ENCODE data around the gene MAN1A1.

The MAN1A1 gene

GRCh38 chr6:119200512-119201175, 148.9 kb downstream of the MAN1A1 start:
- H3K4me3 Mint-ChIP-seq: no peak overlapping the region
- TF ChIP-seq CTCF (IDR thresholded peaks at IDR 0.05): no peak
- no peaks in the 10 kb centered on the region for H3K9me3 Mint-ChIP-seq
- no peak for DNase-seq
- peaks cover 20% of the 10 kb centered on the region for H3K4me1 Mint-ChIP-seq
- H3K27ac Mint-ChIP-seq: no peak overlapping the region
- H3K36me3 Mint-ChIP-seq (ENCODE audit: low read depth): peaks cover 34% of the 10 kb centered on the region
- no peaks in the 10 kb centered on the region for H3K27me3 Mint-ChIP-seq (ENCODE audit: low read depth, poor library complexity)

- TF ChIP-seq CTCF (IDR thresholded peaks at IDR 0.05): no peak
- no peak for DNase-seq
- no peaks in the 10 kb centered on the region for H3K27me3 Mint-ChIP-seq (ENCODE audit: low read depth, poor library complexity)
- H3K4me1 Mint-ChIP-seq: peaks cover 20% of the 10 kb centered on the region
- H3K4me3 Mint-ChIP-seq: no peak overlapping the region
- peak overlapping the region; percentile 75 for H3K27ac Mint-ChIP-seq
- H3K9me3 Mint-ChIP-seq: no peaks in the 10 kb centered on the region
- H3K36me3 Mint-ChIP-seq (ENCODE audit: low read depth): peaks cover 28% of the 10 kb centered on the region
Measured at GRCh38 chr6:119197271-119197670, 152.3 kb downstream of the MAN1A1 start.

GRCh38 chr6:119196715-119197114, 152.8 kb downstream of the MAN1A1 start:
- no peaks in the 10 kb centered on the region for H3K9me3 Mint-ChIP-seq
- H3K27ac Mint-ChIP-seq: peak overlapping the region; percentile 47
- peaks cover 20% of the 10 kb centered on the region for H3K4me1 Mint-ChIP-seq
- H3K27me3 Mint-ChIP-seq (ENCODE audit: low read depth, poor library complexity): no peaks in the 10 kb centered on the region
- H3K4me3 Mint-ChIP-seq: no peak overlapping the region
- H3K36me3 Mint-ChIP-seq (ENCODE audit: low read depth): peaks cover 34% of the 10 kb centered on the region
- no peak for DNase-seq
- TF ChIP-seq CTCF (IDR thresholded peaks at IDR 0.05): no peak

GRCh38 chr6:119195848-119196247, 153.7 kb downstream of the MAN1A1 start:
- H3K36me3 Mint-ChIP-seq (ENCODE audit: low read depth): peaks cover 35% of the 10 kb centered on the region
- TF ChIP-seq CTCF (IDR thresholded peaks at IDR 0.05): no peak
- H3K9me3 Mint-ChIP-seq: no peaks in the 10 kb centered on the region
- H3K27me3 Mint-ChIP-seq (ENCODE audit: low read depth, poor library complexity): no peaks in the 10 kb centered on the region
- peaks cover 20% of the 10 kb centered on the region for H3K4me1 Mint-ChIP-seq
- H3K27ac Mint-ChIP-seq: peak overlapping the region; percentile 71
- H3K4me3 Mint-ChIP-seq: no peak overlapping the region
- no peak for DNase-seq

- Mint-ChIP-seq H3K27me3 (ENCODE audit: low read depth, poor library complexity) (no peaks in the 10 kb centered on the region), H3K4me3 (no peak overlapping the region), H3K4me1 (peaks cover 20% of the 10 kb centered on the region), H3K36me3 (ENCODE audit: low read depth) (peaks cover 37% of the 10 kb centered on the region), H3K9me3 (no peaks in the 10 kb centered on the region), H3K27ac (peak overlapping the region; percentile 10)
- TF ChIP-seq CTCF (IDR thresholded peaks at IDR 0.05): no peak
- no peak for DNase-seq
Measured at GRCh38 chr6:119195204-119195603, 154.4 kb downstream of the MAN1A1 start.

GRCh38 chr6:119193707-119194106, 155.9 kb downstream of the MAN1A1 start:
- no peak for TF ChIP-seq CTCF (IDR thresholded peaks at IDR 0.05)
- Mint-ChIP-seq H3K27me3 (ENCODE audit: low read depth, poor library complexity) (no peaks in the 10 kb centered on the region), H3K27ac (no peak overlapping the region), H3K4me3 (no peak overlapping the region), H3K36me3 (ENCODE audit: low read depth) (peaks cover 50% of the 10 kb centered on the region), H3K4me1 (peaks cover 20% of the 10 kb centered on the region), H3K9me3 (no peaks in the 10 kb centered on the region)
- DNase-seq: no peak
